Sigmoid colon (tissue), 4 donors: ENCODE results near the gene ACTL8.

Experiments
- EP300 ChIP-seq, 4 donors: sonication (generic); formaldehyde crosslinking; IDR thresholded peaks; one replicate each; pipeline ENCODE4 v1.6.1; 2017; ENCODE audit warnings: antibody characterized with exemption in 4 of 4
- POLR2A ChIP-seq, 2 donors: fragments of 450-650 bp; IDR thresholded peaks; one replicate each; pipeline ENCODE4 v1.6.1; 2016; ENCODE audit warnings: antibody characterized with exemption in 2 of 2, mild to moderate bottlenecking in 2 of 2, moderate library complexity in 2 of 2
- POLR2AphosphoS5 ChIP-seq, 4 donors: sonication (generic); formaldehyde crosslinking; IDR thresholded peaks; one replicate each; pipeline ENCODE4 v1.6.1; 2017; ENCODE audit warnings: antibody characterized with exemption in 4 of 4
- TF ChIP-seq, protein P1 (sequence below), 4 experiments: fragments of 450-650 bp in 3 of 4; fragments of 200-600 bp in 1 of 4; IDR thresholded peaks; one replicate each; pipeline ENCODE4 v1.5.1; 2016 to 2019; ENCODE audit warnings: antibody characterized with exemption in 4 of 4, mild to moderate bottlenecking in 3 of 4, moderate library complexity in 2 of 4

DNA sequence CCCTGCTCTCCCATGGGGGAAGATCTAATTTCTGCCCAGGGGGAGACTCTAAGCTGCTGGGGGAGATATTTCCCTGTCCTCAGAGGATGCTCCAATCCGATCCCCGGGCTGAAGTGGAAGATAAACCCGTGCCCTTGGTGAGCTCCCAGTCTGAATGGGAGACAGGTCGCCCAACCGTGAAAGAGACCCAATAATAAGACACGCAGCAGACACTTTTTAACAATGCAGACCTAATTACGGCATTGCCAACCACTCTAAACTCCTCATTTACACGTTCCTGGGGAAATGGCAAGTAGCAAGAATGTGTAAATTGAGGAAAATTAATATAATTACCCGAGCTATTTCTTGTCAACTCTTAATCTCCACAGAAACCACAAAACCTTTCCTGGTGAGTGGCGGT, 48.7 kb upstream of the ACTL8 start:
- TF ChIP-seq POLR2AphosphoS5 (IDR thresholded peaks at IDR 0.05) (no peak), POLR2A (IDR thresholded peaks at IDR 0.05) (no peak), EP300 (IDR thresholded peaks at IDR 0.05) (no peak)
- TF ChIP-seq, protein P1, sequence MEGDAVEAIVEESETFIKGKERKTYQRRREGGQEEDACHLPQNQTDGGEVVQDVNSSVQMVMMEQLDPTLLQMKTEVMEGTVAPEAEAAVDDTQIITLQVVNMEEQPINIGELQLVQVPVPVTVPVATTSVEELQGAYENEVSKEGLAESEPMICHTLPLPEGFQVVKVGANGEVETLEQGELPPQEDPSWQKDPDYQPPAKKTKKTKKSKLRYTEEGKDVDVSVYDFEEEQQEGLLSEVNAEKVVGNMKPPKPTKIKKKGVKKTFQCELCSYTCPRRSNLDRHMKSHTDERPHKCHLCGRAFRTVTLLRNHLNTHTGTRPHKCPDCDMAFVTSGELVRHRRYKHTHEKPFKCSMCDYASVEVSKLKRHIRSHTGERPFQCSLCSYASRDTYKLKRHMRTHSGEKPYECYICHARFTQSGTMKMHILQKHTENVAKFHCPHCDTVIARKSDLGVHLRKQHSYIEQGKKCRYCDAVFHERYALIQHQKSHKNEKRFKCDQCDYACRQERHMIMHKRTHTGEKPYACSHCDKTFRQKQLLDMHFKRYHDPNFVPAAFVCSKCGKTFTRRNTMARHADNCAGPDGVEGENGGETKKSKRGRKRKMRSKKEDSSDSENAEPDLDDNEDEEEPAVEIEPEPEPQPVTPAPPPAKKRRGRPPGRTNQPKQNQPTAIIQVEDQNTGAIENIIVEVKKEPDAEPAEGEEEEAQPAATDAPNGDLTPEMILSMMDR (IDR thresholded peaks at IDR 0.05) = no peak
